K562 (cell line): Measurements from ENCODE around the gene TTN. TPM values are rescaled to one million over a fixed set of nuclear protein-coding genes. Genes with fewer than 3 reads are reported as not detected.

Source experiments
- ATAC-seq: fragments of 200-7000 bp; cut with Tn5 transposase; 3 replicates; pipeline ENCODE4 v1.9.1; 2020; ENCODE audit warnings: moderate library complexity
- BruUV-seq: library from RNA; stranded (reverse); fragments of 400-500 nt; replicated peaks from 2 replicates; lab custom pipeline; 2021; lab: Mats Ljungman, UMichigan
- CTCF ChIA-PET: fragments of 300-600 bp; formaldehyde crosslinking; extraction: SDS; loops from one replicate; lab custom pipeline; 2021; ENCODE audit warnings: low intra/inter-chr PET ratio; lab: Yijun Ruan, JAX
- POLR2A ChIA-PET: fragments of 300-600, 350-650 bp; sonication (Branson Sonifier 250); formaldehyde crosslinking; extraction: SDS; loops from one replicate; lab custom pipeline; 2021; ENCODE audit warnings: antibody characterized with exemption, inconsistent platforms; lab: Yijun Ruan, JAX
- DNase-seq, 4 experiments: peaks; one replicate each; pipeline versions ENCODE4 v3.0.0 to v3.0.0-alpha.2; 2011 to 2018; ENCODE audit warnings: low spot score in 3 of 4, mixed read lengths in 3 of 4; ENCODE audit errors: extremely low read depth in 1 of 4
- FAIRE-seq: peaks from 2 replicates; lab custom pipeline; 2011; peaks lifted over from hg19 to GRCh38; lab: Jason Lieb, UNC
- H2AFZ ChIP-seq: 2 replicates; pipeline ENCODE4 v1.6.0; 2011; ENCODE audit warnings: low read depth, low read length, control low read depth, inconsistent platforms
- H3K27ac ChIP-seq: fragments of 200-600 bp; 3 replicates; pipeline ENCODE4 v1.8.0; 2011; ENCODE audit warnings: low read depth, mild to moderate bottlenecking, control low read depth, inconsistent platforms, low read length, moderate library complexity, mixed read lengths; ENCODE audit errors: extremely low read depth
- H3K27me3 ChIP-seq, 2 experiments: fragments of 300-600 bp in 1 of 2; 2 replicates in 1 of 2; 3 replicates in 1 of 2; pipeline versions ENCODE4 v1.6.0 to v1.8.0; 2011; ENCODE audit warnings: inconsistent platforms in 2 of 2, low read length in 2 of 2, mild to moderate bottlenecking in 1 of 2, mixed read lengths in 1 of 2, moderate library complexity in 1 of 2; ENCODE audit not compliant: control insufficient read depth in 2 of 2, insufficient read depth in 2 of 2
- H3K36me3 ChIP-seq: fragments of 300-600 bp; 3 replicates; pipeline ENCODE4 v1.8.0; 2011; ENCODE audit warnings: mild to moderate bottlenecking, low read length, inconsistent platforms; ENCODE audit not compliant: control insufficient read depth, insufficient read depth
- H3K4me1 ChIP-seq, 2 experiments: fragments of 200-600 bp in 1 of 2; replicated peaks in 1 of 2; 2 replicates in 1 of 2; 3 replicates in 1 of 2; pipeline versions ENCODE4 v1.5.1 to v1.8.0; 2011; ENCODE audit warnings: inconsistent platforms in 2 of 2, low read length in 2 of 2, mild to moderate bottlenecking in 1 of 2, mixed read lengths in 1 of 2, moderate library complexity in 1 of 2; ENCODE audit not compliant: control insufficient read depth in 2 of 2, insufficient read depth in 2 of 2
- H3K4me2 ChIP-seq: 2 replicates; pipeline ENCODE4 v1.6.1; 2011; ENCODE audit warnings: low read length, control low read depth, inconsistent platforms, mixed read lengths; ENCODE audit not compliant: insufficient read depth
- H3K4me3 ChIP-seq: fragments of 200-600 bp; sonication (generic), shearing (Covaris generic); 2 replicates; pipeline ENCODE4 v1.5.1; 2016; ENCODE audit warnings: control low read depth, inconsistent platforms
- H3K79me2 ChIP-seq: fragments of 200-600 bp; 3 replicates; pipeline ENCODE4 v1.8.0; 2011; ENCODE audit warnings: low read length, inconsistent platforms; ENCODE audit not compliant: control insufficient read depth, insufficient read depth
- H3K9ac ChIP-seq, 2 experiments: 2 replicates each; pipeline versions ENCODE4 v1.6.0 to v1.6.1; 2011; ENCODE audit warnings: low read depth in 2 of 2, low read length in 2 of 2, control low read depth in 1 of 2, inconsistent platforms in 1 of 2, mild to moderate bottlenecking in 1 of 2, mixed read lengths in 1 of 2; ENCODE audit not compliant: insufficient read depth in 1 of 2
- H3K9me1 ChIP-seq: one replicate; pipeline ENCODE4 v1.6.0; 2011; ENCODE audit warnings: inconsistent platforms, mild to moderate bottlenecking, low read length, moderate library complexity; ENCODE audit not compliant: control insufficient read depth, insufficient read depth
- H3K9me3 ChIP-seq: replicated peaks from 2 replicates; pipeline ENCODE4 v1.5.1; 2011; ENCODE audit warnings: low read depth, low read length, inconsistent platforms; ENCODE audit not compliant: control insufficient read depth, insufficient read depth
- H4K20me1 ChIP-seq: replicated peaks from 2 replicates; pipeline ENCODE4 v1.6.1; 2011; ENCODE audit warnings: low read length, inconsistent platforms, mixed read lengths; ENCODE audit not compliant: control insufficient read depth, insufficient read depth
- BRF1 ChIP-seq: IDR thresholded peaks from 3 replicates; pipeline ENCODE4 v1.6.1; 2011; ENCODE audit warnings: borderline replicate concordance, mild to moderate bottlenecking; ENCODE audit not compliant: insufficient read length; ENCODE audit errors: extremely low read depth
- NBN ChIP-seq: fragments of 450-650 bp; IDR thresholded peaks from 2 replicates; pipeline ENCODE4 v1.6.1; 2016; ENCODE audit warnings: low read depth, mild to moderate bottlenecking
- NR3C1 ChIP-seq: sonication (generic); formaldehyde crosslinking; IDR thresholded peaks from 2 replicates; pipeline ENCODE4 v1.8.1; 2022; ENCODE audit warnings: missing genetic modification reagents
- POLR3G ChIP-seq: IDR thresholded peaks from 2 replicates; pipeline ENCODE4 v1.6.1; 2011; ENCODE audit not compliant: insufficient read length, insufficient replicate concordance; ENCODE audit errors: extremely low read depth
- SETDB1 ChIP-seq: IDR thresholded peaks from one replicate; pipeline ENCODE4 v1.6.1; 2012; ENCODE audit warnings: low read length, control low read depth, inconsistent platforms
- SMARCA4 ChIP-seq: fragments of 450-650 bp; IDR thresholded peaks from 2 replicates; pipeline ENCODE4 v1.6.1; 2016
- THRB ChIP-seq: fragments of 450-650 bp; formaldehyde crosslinking; conservative IDR thresholded peaks from 2 replicates; pipeline ENCODE4 v1.4.0; 2022; ENCODE audit warnings: mild to moderate bottlenecking, missing genetic modification characterization
- ZNF134 ChIP-seq: fragments of 250-450 bp; sonication (Bioruptor Pico); conservative IDR thresholded peaks from 2 replicates; pipeline ENCODE4 v1.4.0; 2020
- ZNF589 ChIP-seq: fragments of 200-800 bp; sonication (Bioruptor generic); IDR thresholded peaks from 2 replicates; pipeline ENCODE4 v1.6.1; 2016; ENCODE audit warnings: low read depth, missing genetic modification characterization, missing compliant biosample characterization
- ZNF639 ChIP-seq, 2 experiments: fragments of 200-800 bp in 1 of 2; sonication (Bioruptor generic) in 1 of 2; sonication (generic) in 1 of 2; formaldehyde crosslinking in 1 of 2; IDR thresholded peaks in 1 of 2; conservative IDR thresholded peaks in 1 of 2; 2 replicates each; pipeline versions ENCODE4 v1.5.0 to v1.6.1; 2016 to 2020; ENCODE audit warnings: missing compliant biosample characterization in 1 of 2, missing genetic modification characterization in 1 of 2, missing genetic modification reagents in 1 of 2
- WGBS: fragments of 100-300 bp; shearing (Covaris generic); methylation state at CpG from one replicate; pipeline ENCODE4 v1.1.6; 2016; ENCODE audit warnings: low coverage, mixed read lengths; ENCODE audit not compliant: insufficient coverage; ENCODE audit errors: missing lambda C conversion rate; 5-methylcytosine and 5-hydroxymethylcytosine counted together
- in situ Hi-C: fragments of 300-500 bp; cut with MboI; formaldehyde crosslinking; loops from 4 replicates; pipeline ENCODE4 v1.15.0; 2018; ENCODE audit warnings: inconsistent platforms, mixed read lengths
- intact Hi-C: fragments of 100-400 bp; cut with micrococcal nuclease; formaldehyde crosslinking; loops from 2 replicates; pipeline ENCODE4 v1.14.2; 2022
- polyA plus RNA-seq, 8 experiments: library from polyadenylated mRNA; depleted of rRNA in 4 of 8; stranded (reverse) in 5 of 8; unstranded in 3 of 8; fragments of >200 nt; fragmentation: Nextera tagmentation in 2 of 8; fragmentation: Illumina TruSeq in 1 of 8; extraction: Ambion mirVana in 2 of 8; extraction: Trizol in 1 of 8; gene quantifications; 2 replicates each; pipeline versions ENCODE4 v1.2.1 to v1.2.3, GENCODE V29; 2011 to 2014; ENCODE audit warnings: inconsistent platforms in 1 of 8, missing spikeins in 1 of 8
- total RNA-seq, 7 experiments: library from RNA; depleted of rRNA in 6 of 7; stranded (reverse); fragments of >200 nt in 6 of 7; fragmentation: Illumina TruSeq in 2 of 7; extraction: Trizol in 2 of 7; gene quantifications; 2 replicates each; pipeline versions ENCODE4 v1.2.1 to v1.2.3, GENCODE V29; 2011 to 2021; ENCODE audit warnings: low replicate concordance in 1 of 7
- TF ChIP-seq, protein P1 (sequence below): sonication (generic); formaldehyde crosslinking; IDR thresholded peaks from 2 replicates; pipeline ENCODE4 v1.4.0; 2020; ENCODE audit warnings: mild to moderate bottlenecking, missing genetic modification reagents
- TF ChIP-seq, protein P2 (sequence below): sonication (generic); formaldehyde crosslinking; IDR thresholded peaks from 2 replicates; pipeline ENCODE4 v1.8.0; 2023; ENCODE audit warnings: missing genetic modification reagents, mild to moderate bottlenecking, borderline replicate concordance

TTN gene
- total and polyA plus RNA-seq, 9 of the 15 experiments (the other 6 are each of a cell fraction or from before 2014, with no cell fraction given), result under 0.01 to 0.20 (median 0.04) TPM; not detected in 1

DNA sequence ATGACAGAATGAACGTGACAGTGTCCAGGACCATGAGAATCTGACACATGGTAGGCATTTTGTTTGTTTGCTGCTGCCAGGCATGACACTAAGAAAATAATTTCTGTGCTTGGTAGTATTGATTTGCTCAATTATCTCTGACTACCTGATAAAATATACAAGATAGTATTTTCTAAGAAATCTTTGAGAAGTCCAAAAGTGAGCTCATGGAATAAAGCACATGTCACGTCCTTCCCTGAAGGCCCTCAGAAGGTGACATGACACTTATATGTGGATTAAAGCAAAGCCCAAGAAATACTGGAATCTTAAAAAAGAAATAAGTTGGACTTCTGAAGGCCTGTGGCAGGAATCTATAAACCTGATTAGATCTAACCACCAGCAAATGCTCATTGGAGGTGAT, 3.8 kb upstream of the TTN start (continued):
- no peak for TF ChIP-seq THRB (CRISPR knock-in tag)
- TF ChIP-seq SMARCA4, result no peak
- no peak for TF ChIP-seq ZNF589 (CRISPR knock-in tag)
- TF ChIP-seq, protein P1, sequence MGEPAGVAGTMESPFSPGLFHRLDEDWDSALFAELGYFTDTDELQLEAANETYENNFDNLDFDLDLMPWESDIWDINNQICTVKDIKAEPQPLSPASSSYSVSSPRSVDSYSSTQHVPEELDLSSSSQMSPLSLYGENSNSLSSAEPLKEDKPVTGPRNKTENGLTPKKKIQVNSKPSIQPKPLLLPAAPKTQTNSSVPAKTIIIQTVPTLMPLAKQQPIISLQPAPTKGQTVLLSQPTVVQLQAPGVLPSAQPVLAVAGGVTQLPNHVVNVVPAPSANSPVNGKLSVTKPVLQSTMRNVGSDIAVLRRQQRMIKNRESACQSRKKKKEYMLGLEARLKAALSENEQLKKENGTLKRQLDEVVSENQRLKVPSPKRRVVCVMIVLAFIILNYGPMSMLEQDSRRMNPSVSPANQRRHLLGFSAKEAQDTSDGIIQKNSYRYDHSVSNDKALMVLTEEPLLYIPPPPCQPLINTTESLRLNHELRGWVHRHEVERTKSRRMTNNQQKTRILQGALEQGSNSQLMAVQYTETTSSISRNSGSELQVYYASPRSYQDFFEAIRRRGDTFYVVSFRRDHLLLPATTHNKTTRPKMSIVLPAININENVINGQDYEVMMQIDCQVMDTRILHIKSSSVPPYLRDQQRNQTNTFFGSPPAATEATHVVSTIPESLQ, result no peak
- no peak for TF ChIP-seq POLR3G
- no peak for TF ChIP-seq ZNF134
- no peak for TF ChIP-seq BRF1

GRCh38 chr2:178810422-178810821, 3.2 kb upstream of the TTN start:
- H3K9ac ChIP-seq, result no peak overlapping the region
- ChIA-PET CTCF (interaction anchor here (0.7 kb wide), 1 partner anchor 82 kb away, joined by 3 read pairs; no protein-coding TSS in a partner anchor), POLR2A (interaction anchor here (1.8 kb wide), 1 partner anchor 10 kb away, joined by 4 read pairs; no protein-coding TSS in a partner anchor)
- H3K27me3 ChIP-seq, result no peaks in the 10 kb centered on the region
- no peak overlapping the region for H2AFZ ChIP-seq
- intact Hi-C loops (no loop called here), in situ Hi-C loops (no loop called here)
- no peak for TF ChIP-seq SETDB1
- TF ChIP-seq NBN, result no peak
- no peak for TF ChIP-seq ZNF639 (CRISPR knock-in tag; conservative IDR thresholded peaks at IDR 0.05 in 1 of 2, IDR thresholded peaks at IDR 0.05 in 1 of 2)
- TF ChIP-seq, protein P2, sequence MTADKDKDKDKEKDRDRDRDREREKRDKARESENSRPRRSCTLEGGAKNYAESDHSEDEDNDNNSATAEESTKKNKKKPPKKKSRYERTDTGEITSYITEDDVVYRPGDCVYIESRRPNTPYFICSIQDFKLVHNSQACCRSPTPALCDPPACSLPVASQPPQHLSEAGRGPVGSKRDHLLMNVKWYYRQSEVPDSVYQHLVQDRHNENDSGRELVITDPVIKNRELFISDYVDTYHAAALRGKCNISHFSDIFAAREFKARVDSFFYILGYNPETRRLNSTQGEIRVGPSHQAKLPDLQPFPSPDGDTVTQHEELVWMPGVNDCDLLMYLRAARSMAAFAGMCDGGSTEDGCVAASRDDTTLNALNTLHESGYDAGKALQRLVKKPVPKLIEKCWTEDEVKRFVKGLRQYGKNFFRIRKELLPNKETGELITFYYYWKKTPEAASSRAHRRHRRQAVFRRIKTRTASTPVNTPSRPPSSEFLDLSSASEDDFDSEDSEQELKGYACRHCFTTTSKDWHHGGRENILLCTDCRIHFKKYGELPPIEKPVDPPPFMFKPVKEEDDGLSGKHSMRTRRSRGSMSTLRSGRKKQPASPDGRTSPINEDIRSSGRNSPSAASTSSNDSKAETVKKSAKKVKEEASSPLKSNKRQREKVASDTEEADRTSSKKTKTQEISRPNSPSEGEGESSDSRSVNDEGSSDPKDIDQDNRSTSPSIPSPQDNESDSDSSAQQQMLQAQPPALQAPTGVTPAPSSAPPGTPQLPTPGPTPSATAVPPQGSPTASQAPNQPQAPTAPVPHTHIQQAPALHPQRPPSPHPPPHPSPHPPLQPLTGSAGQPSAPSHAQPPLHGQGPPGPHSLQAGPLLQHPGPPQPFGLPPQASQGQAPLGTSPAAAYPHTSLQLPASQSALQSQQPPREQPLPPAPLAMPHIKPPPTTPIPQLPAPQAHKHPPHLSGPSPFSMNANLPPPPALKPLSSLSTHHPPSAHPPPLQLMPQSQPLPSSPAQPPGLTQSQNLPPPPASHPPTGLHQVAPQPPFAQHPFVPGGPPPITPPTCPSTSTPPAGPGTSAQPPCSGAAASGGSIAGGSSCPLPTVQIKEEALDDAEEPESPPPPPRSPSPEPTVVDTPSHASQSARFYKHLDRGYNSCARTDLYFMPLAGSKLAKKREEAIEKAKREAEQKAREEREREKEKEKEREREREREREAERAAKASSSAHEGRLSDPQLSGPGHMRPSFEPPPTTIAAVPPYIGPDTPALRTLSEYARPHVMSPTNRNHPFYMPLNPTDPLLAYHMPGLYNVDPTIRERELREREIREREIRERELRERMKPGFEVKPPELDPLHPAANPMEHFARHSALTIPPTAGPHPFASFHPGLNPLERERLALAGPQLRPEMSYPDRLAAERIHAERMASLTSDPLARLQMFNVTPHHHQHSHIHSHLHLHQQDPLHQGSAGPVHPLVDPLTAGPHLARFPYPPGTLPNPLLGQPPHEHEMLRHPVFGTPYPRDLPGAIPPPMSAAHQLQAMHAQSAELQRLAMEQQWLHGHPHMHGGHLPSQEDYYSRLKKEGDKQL (CRISPR knock-in tag), result no peak
- TF ChIP-seq NR3C1 (CRISPR knock-in tag), result no peak
- no peak overlapping the region for H3K4me2 ChIP-seq
- no peaks in the 10 kb centered on the region for H3K36me3 ChIP-seq
- no peak overlapping the region for H3K4me3 ChIP-seq
- H3K4me1 ChIP-seq, result no peaks in the 10 kb centered on the region; a peak in 1 of 5 replicates
- H3K27ac ChIP-seq, result no peak overlapping the region
- H3K79me2 ChIP-seq, result no peaks in the 10 kb centered on the region
- no peak for DNase-seq
- no peaks in the 10 kb centered on the region for H3K9me3 ChIP-seq
- WGBS, result under 1% methylated on average over 5 of the region's 5 CpGs
- H4K20me1 ChIP-seq, result no peaks in the 10 kb centered on the region
- H3K9me1 ChIP-seq, result no peaks in the 10 kb centered on the region
- BruUV-seq, result no TSS peak
- FAIRE-seq, result no peak
- no peak for ATAC-seq
